Esophagus muscularis mucosa (tissue), 3 donors: ENCODE results near the gene MUC5B.

ENCODE experiments used
- CTCF ChIP-seq, 3 experiments: fragments of 200-600 bp in 2 of 3; fragments of 450-650 bp in 1 of 3; sonication (generic) in 2 of 3; IDR thresholded peaks; one replicate each; pipeline ENCODE4 v1.5.1; 2017 to 2019; ENCODE audit warnings: antibody characterized with exemption in 3 of 3, mild to moderate bottlenecking in 2 of 3, moderate library complexity in 1 of 3
- POLR2AphosphoS5 ChIP-seq, 2 donors: sonication (generic); formaldehyde crosslinking; IDR thresholded peaks; one replicate each; pipeline ENCODE4 v1.6.1; 2017; ENCODE audit warnings: antibody characterized with exemption in 2 of 2

DNA sequence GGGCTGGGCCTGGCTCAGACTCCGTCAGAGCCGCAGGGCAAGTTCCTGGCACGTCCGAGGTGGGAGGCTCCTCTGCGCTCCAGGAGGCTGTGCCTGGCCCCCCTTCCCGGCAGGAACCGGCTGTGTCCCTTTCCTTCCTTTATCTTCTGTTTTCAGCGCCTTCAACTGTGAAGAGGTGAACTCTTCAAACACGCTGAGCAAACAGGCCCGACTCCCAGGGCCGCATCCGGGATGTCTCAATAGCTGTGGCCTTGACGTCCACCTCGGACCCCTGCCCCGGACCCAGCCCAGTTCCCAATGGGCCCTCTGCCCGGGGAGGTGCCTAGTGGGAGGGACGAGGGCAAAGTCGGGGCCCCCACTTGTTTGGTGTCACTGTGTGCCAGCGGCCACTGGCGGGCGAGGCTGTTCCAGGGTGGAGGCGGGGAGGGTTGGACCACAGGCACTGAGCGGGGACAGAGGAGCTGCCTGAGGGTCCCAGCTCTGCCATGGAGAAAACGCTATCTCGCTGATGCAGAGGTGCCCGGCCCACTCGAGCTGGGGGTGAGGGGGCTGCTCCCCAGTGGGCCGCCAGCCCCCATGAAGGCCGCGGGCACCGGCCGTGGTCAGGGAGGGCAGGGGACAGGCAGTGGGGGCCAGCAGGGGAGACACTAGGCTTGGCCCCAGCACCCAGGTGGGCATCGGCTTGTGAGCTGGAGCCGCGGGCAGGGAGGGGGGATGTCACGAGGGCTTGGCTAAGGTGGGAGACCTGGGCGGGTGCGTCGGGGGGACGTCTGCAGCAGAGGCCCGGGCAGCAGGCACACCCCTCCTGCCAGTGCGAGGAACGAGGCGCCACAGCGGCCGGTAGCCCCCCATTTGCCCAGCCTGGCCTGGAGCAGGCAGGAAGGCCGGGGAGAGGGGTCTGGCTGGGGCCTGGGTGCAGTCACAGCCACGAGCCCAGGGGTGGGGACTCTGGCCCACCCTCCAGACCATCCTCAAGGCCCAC lies 2.7 kb upstream of the MUC5B start:
- TF ChIP-seq POLR2AphosphoS5 (IDR thresholded peaks at IDR 0.05) (no peak), CTCF (IDR thresholded peaks at IDR 0.05) (no peak)
